GM12878 (cell line): ENCODE data around the gene ARHGEF38. TPM values are rescaled to one million over a fixed set of nuclear protein-coding genes. Genes with fewer than 3 reads are reported as not detected.

ENCODE experiments used
- KDM1A ChIP-seq: fragments of 200-600 bp; sonication (generic); IDR thresholded peaks from 2 replicates; pipeline ENCODE4 v1.6.1; 2016; ENCODE audit warnings: borderline replicate concordance
- LARP7 ChIP-seq: fragments of 450-650 bp; IDR thresholded peaks from 2 replicates; pipeline ENCODE4 v1.6.1; 2017; ENCODE audit warnings: mild to moderate bottlenecking
- NBN ChIP-seq: fragments of 450-650 bp; IDR thresholded peaks from 2 replicates; pipeline ENCODE4 v1.6.1; 2016
- POU2F2 ChIP-seq: IDR thresholded peaks from 3 replicates; pipeline ENCODE4 v1.6.1; 2011; ENCODE audit warnings: low read depth, mild to moderate bottlenecking, low read length, borderline replicate concordance
- ZSCAN29 ChIP-seq: fragments of 450-650 bp; IDR thresholded peaks from 2 replicates; pipeline ENCODE4 v1.6.1; 2017; ENCODE audit warnings: mild to moderate bottlenecking, moderate library complexity
- polyA plus RNA-seq, 11 experiments: library from polyadenylated mRNA; depleted of rRNA in 4 of 11; unstranded in 6 of 11; stranded (reverse) in 5 of 11; fragments of >200 nt; fragmentation: Nextera tagmentation in 4 of 11; fragmentation: Illumina TruSeq in 1 of 11; extraction: Ambion mirVana in 4 of 11; extraction: Trizol in 1 of 11; gene quantifications; 1 replicate in 1 of 11; 2 replicates in 10 of 11; pipeline versions ENCODE4 v1.2.1 to v1.2.3, GENCODE V29; 2011 to 2016; ENCODE audit warnings: inconsistent platforms in 2 of 11, missing spikeins in 2 of 11, low read depth in 1 of 11
- total RNA-seq, 4 experiments: library from RNA; depleted of rRNA in 3 of 4; stranded (reverse); fragments of >200 nt in 3 of 4; fragmentation: Illumina TruSeq in 1 of 4; extraction: Trizol in 1 of 4; gene quantifications; 2 replicates each; pipeline versions ENCODE4 v1.2.1 to v1.2.3, GENCODE V29; 2013 to 2021
- TF ChIP-seq, protein P1 (sequence below): IDR thresholded peaks from 2 replicates; pipeline ENCODE4 v1.6.1; 2012; ENCODE audit warnings: improper control_type of control experiment, low read depth, low read length; ENCODE audit not compliant: insufficient replicate concordance
- TF ChIP-seq, protein P2 (sequence below): IDR thresholded peaks from 2 replicates; pipeline ENCODE4 v1.6.1; 2011; ENCODE audit warnings: low read depth, low read length, improper control_type of control experiment, borderline replicate concordance
- TF ChIP-seq, protein P3 (sequence below): fragments of 450-650 bp; IDR thresholded peaks from 2 replicates; pipeline ENCODE4 v1.6.1; 2017; ENCODE audit warnings: low read depth, mild to moderate bottlenecking, moderate library complexity

The ARHGEF38 gene
- total and polyA plus RNA-seq, 10 of the 15 experiments (the other 5 are each of a cell fraction or from before 2014, with no cell fraction given), result 0.01 to 1.1 (median 0.09) TPM; not detected in 2

DNA sequence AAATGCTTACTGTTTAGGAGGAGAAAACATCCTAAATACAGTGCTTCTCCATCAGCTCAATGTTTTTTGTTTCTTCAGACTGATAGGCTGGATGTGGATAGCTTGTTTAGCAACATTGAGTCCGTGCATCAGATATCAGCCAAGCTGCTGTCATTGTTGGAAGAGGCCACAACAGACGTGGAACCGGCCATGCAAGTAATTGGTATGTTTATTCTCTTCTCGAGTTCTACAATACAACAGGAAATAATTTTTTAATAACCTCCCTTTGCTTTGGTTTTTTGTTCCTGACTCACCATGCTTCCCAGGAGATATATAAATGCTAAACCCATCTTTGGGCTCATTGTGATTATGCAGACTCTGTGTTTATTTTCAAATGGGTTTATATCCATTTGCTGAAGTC lies 60.9 kb downstream of the ARHGEF38 start (continued):
- TF ChIP-seq, protein P1, sequence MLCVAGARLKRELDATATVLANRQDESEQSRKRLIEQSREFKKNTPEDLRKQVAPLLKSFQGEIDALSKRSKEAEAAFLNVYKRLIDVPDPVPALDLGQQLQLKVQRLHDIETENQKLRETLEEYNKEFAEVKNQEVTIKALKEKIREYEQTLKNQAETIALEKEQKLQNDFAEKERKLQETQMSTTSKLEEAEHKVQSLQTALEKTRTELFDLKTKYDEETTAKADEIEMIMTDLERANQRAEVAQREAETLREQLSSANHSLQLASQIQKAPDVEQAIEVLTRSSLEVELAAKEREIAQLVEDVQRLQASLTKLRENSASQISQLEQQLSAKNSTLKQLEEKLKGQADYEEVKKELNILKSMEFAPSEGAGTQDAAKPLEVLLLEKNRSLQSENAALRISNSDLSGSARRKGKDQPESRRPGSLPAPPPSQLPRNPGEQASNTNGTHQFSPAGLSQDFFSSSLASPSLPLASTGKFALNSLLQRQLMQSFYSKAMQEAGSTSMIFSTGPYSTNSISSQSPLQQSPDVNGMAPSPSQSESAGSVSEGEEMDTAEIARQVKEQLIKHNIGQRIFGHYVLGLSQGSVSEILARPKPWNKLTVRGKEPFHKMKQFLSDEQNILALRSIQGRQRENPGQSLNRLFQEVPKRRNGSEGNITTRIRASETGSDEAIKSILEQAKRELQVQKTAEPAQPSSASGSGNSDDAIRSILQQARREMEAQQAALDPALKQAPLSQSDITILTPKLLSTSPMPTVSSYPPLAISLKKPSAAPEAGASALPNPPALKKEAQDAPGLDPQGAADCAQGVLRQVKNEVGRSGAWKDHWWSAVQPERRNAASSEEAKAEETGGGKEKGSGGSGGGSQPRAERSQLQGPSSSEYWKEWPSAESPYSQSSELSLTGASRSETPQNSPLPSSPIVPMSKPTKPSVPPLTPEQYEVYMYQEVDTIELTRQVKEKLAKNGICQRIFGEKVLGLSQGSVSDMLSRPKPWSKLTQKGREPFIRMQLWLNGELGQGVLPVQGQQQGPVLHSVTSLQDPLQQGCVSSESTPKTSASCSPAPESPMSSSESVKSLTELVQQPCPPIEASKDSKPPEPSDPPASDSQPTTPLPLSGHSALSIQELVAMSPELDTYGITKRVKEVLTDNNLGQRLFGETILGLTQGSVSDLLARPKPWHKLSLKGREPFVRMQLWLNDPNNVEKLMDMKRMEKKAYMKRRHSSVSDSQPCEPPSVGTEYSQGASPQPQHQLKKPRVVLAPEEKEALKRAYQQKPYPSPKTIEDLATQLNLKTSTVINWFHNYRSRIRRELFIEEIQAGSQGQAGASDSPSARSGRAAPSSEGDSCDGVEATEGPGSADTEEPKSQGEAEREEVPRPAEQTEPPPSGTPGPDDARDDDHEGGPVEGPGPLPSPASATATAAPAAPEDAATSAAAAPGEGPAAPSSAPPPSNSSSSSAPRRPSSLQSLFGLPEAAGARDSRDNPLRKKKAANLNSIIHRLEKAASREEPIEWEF, result no peak
- TF ChIP-seq, protein P2, sequence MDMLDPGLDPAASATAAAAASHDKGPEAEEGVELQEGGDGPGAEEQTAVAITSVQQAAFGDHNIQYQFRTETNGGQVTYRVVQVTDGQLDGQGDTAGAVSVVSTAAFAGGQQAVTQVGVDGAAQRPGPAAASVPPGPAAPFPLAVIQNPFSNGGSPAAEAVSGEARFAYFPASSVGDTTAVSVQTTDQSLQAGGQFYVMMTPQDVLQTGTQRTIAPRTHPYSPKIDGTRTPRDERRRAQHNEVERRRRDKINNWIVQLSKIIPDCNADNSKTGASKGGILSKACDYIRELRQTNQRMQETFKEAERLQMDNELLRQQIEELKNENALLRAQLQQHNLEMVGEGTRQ, result no peak
- TF ChIP-seq, protein P3, sequence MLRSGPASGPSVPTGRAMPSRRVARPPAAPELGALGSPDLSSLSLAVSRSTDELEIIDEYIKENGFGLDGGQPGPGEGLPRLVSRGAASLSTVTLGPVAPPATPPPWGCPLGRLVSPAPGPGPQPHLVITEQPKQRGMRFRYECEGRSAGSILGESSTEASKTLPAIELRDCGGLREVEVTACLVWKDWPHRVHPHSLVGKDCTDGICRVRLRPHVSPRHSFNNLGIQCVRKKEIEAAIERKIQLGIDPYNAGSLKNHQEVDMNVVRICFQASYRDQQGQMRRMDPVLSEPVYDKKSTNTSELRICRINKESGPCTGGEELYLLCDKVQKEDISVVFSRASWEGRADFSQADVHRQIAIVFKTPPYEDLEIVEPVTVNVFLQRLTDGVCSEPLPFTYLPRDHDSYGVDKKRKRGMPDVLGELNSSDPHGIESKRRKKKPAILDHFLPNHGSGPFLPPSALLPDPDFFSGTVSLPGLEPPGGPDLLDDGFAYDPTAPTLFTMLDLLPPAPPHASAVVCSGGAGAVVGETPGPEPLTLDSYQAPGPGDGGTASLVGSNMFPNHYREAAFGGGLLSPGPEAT, result no peak
- TF ChIP-seq LARP7 (no peak), KDM1A (no peak), NBN (no peak), ZSCAN29 (no peak), POU2F2 (no peak)
- TF ChIP-seq, all 136 proteins: peak for 0
